IMR-90 (cell line): ENCODE results near the gene SETD2. TPM values are rescaled to one million over a fixed set of nuclear protein-coding genes. Genes with fewer than 3 reads are reported as not detected.

Experiments
- ATAC-seq: fragments of 200-7000 bp; cut with Tn5 transposase; 2 replicates; pipeline ENCODE4 v1.9.1; 2020; ENCODE audit warnings: low read depth, mild to moderate bottlenecking, moderate library complexity
- BruUV-seq: library from RNA; stranded (reverse); fragments of 400-500 nt; replicated peaks from 2 replicates; lab custom pipeline; 2021; lab: Mats Ljungman, UMichigan
- CTCF ChIA-PET: fragments of 300-600 bp; formaldehyde crosslinking; extraction: SDS; loops from one replicate; lab custom pipeline; 2021; ENCODE audit warnings: antibody characterized with exemption; lab: Yijun Ruan, JAX
- POLR2A ChIA-PET: fragments of 300-600 bp; sonication (Branson Sonifier 250); formaldehyde crosslinking; loops from one replicate; lab custom pipeline; 2022; ENCODE audit warnings: antibody characterized with exemption; ENCODE audit not compliant: unreplicated experiment; lab: Charles Lee
- DNase-seq: peaks from one replicate; pipeline ENCODE4 v3.0.0; 2013
- H2AFZ ChIP-seq: replicated peaks from 2 replicates; pipeline ENCODE3; 2013; ENCODE audit warnings: low read length, mild to moderate bottlenecking; ENCODE audit not compliant: poor library complexity
- H2AK5ac ChIP-seq: 2 replicates; pipeline ENCODE4 v1.6.1; 2013; ENCODE audit warnings: low read depth, low read length, inconsistent platforms
- H2AK9ac ChIP-seq: replicated peaks from 2 replicates; pipeline ENCODE3; 2013; ENCODE audit warnings: mild to moderate bottlenecking, low read depth, low read length, moderate library complexity; ENCODE audit not compliant: poor library complexity
- H2BK120ac ChIP-seq: 2 replicates; pipeline ENCODE4 v1.6.1; 2013; ENCODE audit warnings: low read depth, low read length, inconsistent platforms
- H2BK15ac ChIP-seq: 3 replicates; pipeline ENCODE4 v1.6.1; 2013; ENCODE audit warnings: low read depth, low read length, inconsistent platforms
- H2BK20ac ChIP-seq: 2 replicates; pipeline ENCODE4 v1.6.1; 2013; ENCODE audit warnings: low read depth, mild to moderate bottlenecking, inconsistent platforms, low read length, moderate library complexity
- H2BK5ac ChIP-seq: 2 replicates; pipeline ENCODE4 v1.6.1; 2013; ENCODE audit warnings: mild to moderate bottlenecking, low read depth, low read length, inconsistent platforms; ENCODE audit not compliant: poor library complexity, severe bottlenecking
- H3K14ac ChIP-seq: replicated peaks from 2 replicates; pipeline ENCODE4 v1.6.1; 2013; ENCODE audit warnings: low read depth, low read length, inconsistent platforms
- H3K18ac ChIP-seq: 2 replicates; pipeline ENCODE4 v1.6.1; 2013; ENCODE audit warnings: low read depth, low read length, control low read depth
- H3K23ac ChIP-seq: 2 replicates; pipeline ENCODE4 v1.6.1; 2013; ENCODE audit warnings: low read depth, low read length, inconsistent platforms
- H3K27ac ChIP-seq: 2 replicates; pipeline ENCODE4 v1.5.1; 2013; ENCODE audit warnings: mild to moderate bottlenecking, control low read depth, low read length; ENCODE audit not compliant: insufficient read depth
- H3K27me3 ChIP-seq: 2 replicates; pipeline ENCODE4 v1.6.1; 2013; ENCODE audit warnings: low read length; ENCODE audit not compliant: control insufficient read depth, insufficient read depth
- H3K36me3 ChIP-seq: 2 replicates; pipeline ENCODE4 v1.6.1; 2013; ENCODE audit warnings: low read length, mixed read lengths; ENCODE audit not compliant: control insufficient read depth, insufficient read depth
- H3K4ac ChIP-seq: 2 replicates; pipeline ENCODE4 v1.6.1; 2013; ENCODE audit warnings: low read depth, low read length, inconsistent platforms
- H3K4me1 ChIP-seq: 2 replicates; pipeline ENCODE4 v1.6.1; 2013; ENCODE audit warnings: low read length, mixed read lengths; ENCODE audit not compliant: control insufficient read depth, insufficient read depth
- H3K4me2 ChIP-seq: 2 replicates; pipeline ENCODE4 v1.6.1; 2013; ENCODE audit warnings: low read depth, mild to moderate bottlenecking, control low read depth, low read length, moderate library complexity
- H3K4me3 ChIP-seq: 2 replicates; pipeline ENCODE4 v1.5.1; 2013; ENCODE audit warnings: low read depth, mild to moderate bottlenecking, control low read depth, low read length, moderate library complexity; ENCODE audit not compliant: insufficient read depth
- H3K56ac ChIP-seq: 2 replicates; pipeline ENCODE4 v1.6.1; 2013; ENCODE audit warnings: low read length, inconsistent platforms; ENCODE audit not compliant: insufficient read depth; ENCODE audit errors: extremely low read depth
- H3K79me1 ChIP-seq, 2 experiments: 2 replicates each; pipeline ENCODE4 v1.6.1; 2013; ENCODE audit warnings: low read length in 2 of 2, inconsistent platforms in 1 of 2, low read depth in 1 of 2
- H3K9ac ChIP-seq: 2 replicates; pipeline ENCODE4 v1.6.1; 2013; ENCODE audit warnings: low read depth, low read length, control low read depth
- H3K9me1 ChIP-seq: 2 replicates; pipeline ENCODE4 v1.6.1; 2013; ENCODE audit warnings: low read length, inconsistent platforms; ENCODE audit not compliant: insufficient read depth
- H3K9me3 ChIP-seq: 2 replicates; pipeline ENCODE4 v1.6.1; 2013; ENCODE audit warnings: low read length; ENCODE audit not compliant: control insufficient read depth, insufficient read depth
- H4K20me1 ChIP-seq: 2 replicates; pipeline ENCODE4 v1.6.1; 2013; ENCODE audit warnings: low read length, inconsistent platforms; ENCODE audit not compliant: insufficient read depth
- H4K5ac ChIP-seq: 2 replicates; pipeline ENCODE4 v1.6.1; 2013; ENCODE audit warnings: mild to moderate bottlenecking, low read depth, low read length, control low read depth
- H4K8ac ChIP-seq, 2 experiments: 2 replicates each; pipeline ENCODE4 v1.6.1; 2013; ENCODE audit warnings: low read depth in 2 of 2, low read length in 2 of 2, control low read depth in 1 of 2, inconsistent platforms in 1 of 2
- H4K91ac ChIP-seq: 2 replicates; pipeline ENCODE4 v1.6.1; 2013; ENCODE audit warnings: low read depth, low read length, inconsistent platforms; ENCODE audit not compliant: insufficient read depth
- RFX5 ChIP-seq: IDR thresholded peaks from 2 replicates; pipeline ENCODE4 v1.8.0; 2012; ENCODE audit warnings: low read depth, mild to moderate bottlenecking, low read length, moderate library complexity
- WGBS, 2 experiments: methylation state at CpG; one replicate each; pipeline versions ENCODE4 v1.1.5 to v1.1.7; 2013; ENCODE audit warnings: missing lambda C conversion rate in 2 of 2; ENCODE audit not compliant: insufficient read length in 1 of 2; ENCODE audit errors: extremely low coverage in 2 of 2; 5-methylcytosine and 5-hydroxymethylcytosine counted together
- dilution Hi-C: fragments of 300-500 bp; cut with HindIII; formaldehyde crosslinking; loops from one replicate; pipeline ENCODE4 v1.14.3; 2018; ENCODE audit warnings: low sequenced_read_pairs; ENCODE audit not compliant: unreplicated experiment
- in situ Hi-C: fragments of 300-500 bp; cut with MboI; formaldehyde crosslinking; loops from 3 replicates; pipeline ENCODE4 v1.14.3; 2019; ENCODE audit warnings: low sequenced_read_pairs, inconsistent platforms, mixed read lengths
- intact Hi-C: fragments of 100-400 bp; cut with micrococcal nuclease; formaldehyde crosslinking; loops from 2 replicates; pipeline ENCODE4 v1.10.0; 2022
- polyA plus RNA-seq, 3 experiments: library from polyadenylated mRNA; depleted of rRNA; stranded (reverse); fragments of >200 nt; gene quantifications; 2 replicates each; pipeline ENCODE4 v1.2.3, GENCODE V29; 2012; ENCODE audit warnings: low replicate concordance in 1 of 3
- total RNA-seq: library from RNA; depleted of rRNA; stranded (reverse); fragments of >200 nt; gene quantifications from 2 replicates; pipeline ENCODE4 v1.2.3, GENCODE V29; 2012
- TF ChIP-seq, protein P1 (sequence below): fragments of 150-350 bp; IDR thresholded peaks from 2 replicates; pipeline ENCODE4 v1.6.1; 2016; ENCODE audit warnings: low read depth, mild to moderate bottlenecking, low read length, moderate library complexity, borderline replicate concordance

Gene SETD2
- total and polyA plus RNA-seq, 2 of the 4 experiments (the other 2 are of a cell fraction): 18.3 to 20.1 TPM

DNA sequence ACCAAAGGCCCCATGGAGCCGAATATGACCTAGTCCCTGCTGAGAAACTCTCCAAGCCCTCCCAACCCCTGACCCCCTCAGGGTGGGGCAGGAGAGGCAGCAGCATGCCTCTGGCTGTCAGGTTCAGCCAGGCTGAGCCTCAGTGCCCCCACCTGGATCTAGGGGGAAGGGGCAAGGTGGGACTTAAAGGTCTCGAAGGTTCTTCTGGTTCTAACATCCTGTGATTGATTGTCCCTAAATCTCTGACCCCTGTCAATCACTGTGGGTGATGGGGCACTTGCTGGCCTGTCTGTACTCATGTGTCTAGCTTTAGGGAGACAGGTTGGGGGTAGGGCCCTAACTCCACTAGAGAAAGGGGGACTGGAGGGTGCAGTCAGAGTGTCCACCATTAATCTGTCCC, 170.6 kb downstream of the SETD2 start:
- Histone ChIP-seq H4K5ac (no peak overlapping the region), H3K4me1 (0 out of 2 replicates have a peak, but pooled peaks cover 2% of the 10 kb centered on the region), H2BK15ac (no peak overlapping the region), H3K9me1 (no peaks in the 10 kb centered on the region; the same call in 1 of the 2 replicates), H2AFZ (no peak overlapping the region), H3K36me3 (no peaks in the 10 kb centered on the region; the same call in 1 of the 2 replicates), H2AK5ac (no peak overlapping the region), H3K27me3 (no peaks in the 10 kb centered on the region), H3K4me2 (no peak overlapping the region), H3K14ac (no peak overlapping the region), H2BK120ac (no peak overlapping the region), H3K4ac (no peak overlapping the region), H3K79me1 (no peaks in the 10 kb centered on the region), H4K8ac (no peak overlapping the region), H3K9me3 (no peaks in the 10 kb centered on the region), H3K23ac (no peak overlapping the region), H3K56ac (no peak overlapping the region), H3K18ac (no peak overlapping the region), H3K9ac (no peak overlapping the region), H4K20me1 (no peaks in the 10 kb centered on the region), H2BK5ac (no peak overlapping the region), H3K4me3 (no peak overlapping the region), H4K91ac (no peak overlapping the region), H2BK20ac (no peak overlapping the region), H3K27ac (no peak overlapping the region), H2AK9ac (no peak overlapping the region)
- ChIA-PET CTCF (no interaction called here), POLR2A (no interaction called here)
- BruUV-seq: no TSS peak
- dilution Hi-C loops: no loop called here
- TF ChIP-seq RFX5: no peak
- TF ChIP-seq, protein P1, sequence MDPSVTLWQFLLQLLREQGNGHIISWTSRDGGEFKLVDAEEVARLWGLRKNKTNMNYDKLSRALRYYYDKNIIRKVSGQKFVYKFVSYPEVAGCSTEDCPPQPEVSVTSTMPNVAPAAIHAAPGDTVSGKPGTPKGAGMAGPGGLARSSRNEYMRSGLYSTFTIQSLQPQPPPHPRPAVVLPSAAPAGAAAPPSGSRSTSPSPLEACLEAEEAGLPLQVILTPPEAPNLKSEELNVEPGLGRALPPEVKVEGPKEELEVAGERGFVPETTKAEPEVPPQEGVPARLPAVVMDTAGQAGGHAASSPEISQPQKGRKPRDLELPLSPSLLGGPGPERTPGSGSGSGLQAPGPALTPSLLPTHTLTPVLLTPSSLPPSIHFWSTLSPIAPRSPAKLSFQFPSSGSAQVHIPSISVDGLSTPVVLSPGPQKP: no peak
- ATAC-seq (no peak), DNase-seq (no peak)
- no CpG with 5 or more reads among the region's 2 CpGs for WGBS, 2 experiments
- in situ Hi-C loops: no loop called here
- intact Hi-C loops: no loop called here
